NB4 (cell line): ENCODE measurements around the gene LRRC28.

Source experiments
- MYC ChIP-seq: IDR thresholded peaks from 2 replicates; pipeline ENCODE4 v1.6.1; 2011; ENCODE audit warnings: low read depth, low read length
- POLR2A ChIP-seq: IDR thresholded peaks from 2 replicates; pipeline ENCODE4 v1.6.1; 2011; ENCODE audit warnings: mild to moderate bottlenecking; ENCODE audit not compliant: insufficient read length; ENCODE audit errors: extremely low read depth
- TF ChIP-seq, protein P1 (sequence below): IDR thresholded peaks from one replicate; pipeline ENCODE4 v1.5.1; 2012; ENCODE audit warnings: low read depth, low read length

DNA sequence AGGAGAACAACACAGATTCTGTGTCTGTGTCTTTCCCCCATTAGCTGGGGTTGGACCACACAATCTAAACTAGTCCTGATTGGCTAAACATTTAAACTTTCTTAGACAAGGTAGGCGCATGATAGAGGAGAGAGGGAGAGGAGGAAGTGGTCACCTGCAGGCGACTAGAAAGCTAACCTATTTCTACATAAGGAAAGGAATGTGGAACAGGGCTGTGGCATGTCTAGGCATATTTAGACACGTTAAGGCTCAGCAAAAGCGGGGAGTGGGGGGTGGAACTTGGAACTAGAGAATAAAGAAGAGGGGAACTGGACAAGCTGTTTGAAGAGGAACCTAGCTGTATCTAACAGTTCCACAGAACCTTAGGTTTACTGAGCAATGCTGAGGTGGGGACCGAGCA is 12.8 kb downstream of the LRRC28 start:
- TF ChIP-seq, protein P1, sequence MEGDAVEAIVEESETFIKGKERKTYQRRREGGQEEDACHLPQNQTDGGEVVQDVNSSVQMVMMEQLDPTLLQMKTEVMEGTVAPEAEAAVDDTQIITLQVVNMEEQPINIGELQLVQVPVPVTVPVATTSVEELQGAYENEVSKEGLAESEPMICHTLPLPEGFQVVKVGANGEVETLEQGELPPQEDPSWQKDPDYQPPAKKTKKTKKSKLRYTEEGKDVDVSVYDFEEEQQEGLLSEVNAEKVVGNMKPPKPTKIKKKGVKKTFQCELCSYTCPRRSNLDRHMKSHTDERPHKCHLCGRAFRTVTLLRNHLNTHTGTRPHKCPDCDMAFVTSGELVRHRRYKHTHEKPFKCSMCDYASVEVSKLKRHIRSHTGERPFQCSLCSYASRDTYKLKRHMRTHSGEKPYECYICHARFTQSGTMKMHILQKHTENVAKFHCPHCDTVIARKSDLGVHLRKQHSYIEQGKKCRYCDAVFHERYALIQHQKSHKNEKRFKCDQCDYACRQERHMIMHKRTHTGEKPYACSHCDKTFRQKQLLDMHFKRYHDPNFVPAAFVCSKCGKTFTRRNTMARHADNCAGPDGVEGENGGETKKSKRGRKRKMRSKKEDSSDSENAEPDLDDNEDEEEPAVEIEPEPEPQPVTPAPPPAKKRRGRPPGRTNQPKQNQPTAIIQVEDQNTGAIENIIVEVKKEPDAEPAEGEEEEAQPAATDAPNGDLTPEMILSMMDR: no peak
- TF ChIP-seq POLR2A: no peak
- no peak for TF ChIP-seq MYC
